Measurements from ENCODE around the gene PLEKHD1.
"Not testable (repeated sequence)": the region's sequence is repeated elsewhere in the genome, so short reads cannot be mapped to it uniquely, and the experiment has no call there.

PLEKHD1 gene

GRCh38 chr14:69483765-69484443 lies 624 bp upstream of the PLEKHD1 start:
- DNase-seq: no peak

- DNase-seq: no peak
These were observed 760 bp downstream of the PLEKHD1 start for GRCh38 chr14:69485315-69485660.

- DNase-seq: no peak
These were observed 1.2 kb downstream of the PLEKHD1 start for GRCh38 chr14:69485701-69486100.

GRCh38 chr14:69487226-69487625 lies 2.7 kb downstream of the PLEKHD1 start:
- no peak for DNase-seq

GRCh38 chr14:69487771-69488170 lies 3.2 kb downstream of the PLEKHD1 start:
- no peak for DNase-seq

GRCh38 chr14:69489495-69489894 lies 5.0 kb downstream of the PLEKHD1 start:
- no peak for DNase-seq

- DNase-seq: no peak
These were observed 5.8 kb downstream of the PLEKHD1 start for GRCh38 chr14:69490219-69490918.

- no peak for DNase-seq
These were observed 6.7 kb downstream of the PLEKHD1 start for GRCh38 chr14:69491193-69491592.

- DNase-seq: no peak
These were observed 8.5 kb downstream of the PLEKHD1 start for GRCh38 chr14:69493038-69493437.

- no peak for DNase-seq
These were observed 9.3 kb downstream of the PLEKHD1 start for GRCh38 chr14:69493791-69494190.

GRCh38 chr14:69495341-69495921 lies 10.9 kb downstream of the PLEKHD1 start:
- DNase-seq: no peak

GRCh38 chr14:69497866-69498265 lies 13.3 kb downstream of the PLEKHD1 start:
- not testable (repeated sequence) for DNase-seq

GRCh38 chr14:69498286-69498685 lies 13.8 kb downstream of the PLEKHD1 start:
- DNase-seq: not testable (repeated sequence)

GRCh38 chr14:69499436-69499835 lies 14.9 kb downstream of the PLEKHD1 start:
- DNase-seq: no peak

- no peak for DNase-seq
These were observed 15.6 kb downstream of the PLEKHD1 start for GRCh38 chr14:69500096-69500495.

- DNase-seq: no peak
These were observed 16.2 kb downstream of the PLEKHD1 start for GRCh38 chr14:69500736-69501135.

GRCh38 chr14:69501423-69501838 lies 16.9 kb downstream of the PLEKHD1 start:
- no peak for DNase-seq

- no peak for DNase-seq
These were observed 20.2 kb downstream of the PLEKHD1 start for GRCh38 chr14:69504775-69505174.

GRCh38 chr14:69505338-69506240 lies 21.1 kb downstream of the PLEKHD1 start:
- no peak for DNase-seq

GRCh38 chr14:69506241-69506595 lies 21.7 kb downstream of the PLEKHD1 start:
- DNase-seq: no peak

- DNase-seq: no peak
These were observed 34.0 kb downstream of the PLEKHD1 start for GRCh38 chr14:69518289-69519101.
